GM19397 (cell line): Measurements from ENCODE around the gene CYP2C9.
"Not testable (repeated sequence)": the region's sequence is repeated elsewhere in the genome, so short reads cannot be mapped to it uniquely, and the experiment has no call there.

ENCODE experiments used
- ATAC-seq: cut with Tn5 transposase; IDR thresholded peaks from one replicate; pipeline ENCODE4 v1.9.1; 2021; ENCODE audit warnings: mild to moderate bottlenecking, moderate library complexity; ENCODE audit not compliant: unreplicated experiment

Gene CYP2C9

DNA sequence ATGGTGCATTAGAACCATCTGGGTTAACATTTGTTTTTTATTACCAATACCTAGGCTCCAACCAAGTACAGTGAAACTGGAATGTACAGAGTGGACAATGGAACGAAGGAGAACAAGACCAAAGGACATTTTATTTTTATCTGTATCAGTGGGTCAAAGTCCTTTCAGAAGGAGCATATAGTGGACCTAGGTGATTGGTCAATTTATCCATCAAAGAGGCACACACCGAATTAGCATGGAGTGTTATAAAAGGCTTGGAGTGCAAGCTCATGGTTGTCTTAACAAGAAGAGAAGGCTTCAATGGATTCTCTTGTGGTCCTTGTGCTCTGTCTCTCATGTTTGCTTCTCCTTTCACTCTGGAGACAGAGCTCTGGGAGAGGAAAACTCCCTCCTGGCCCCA lies at the start of gene CYP2C9:
Gene CYP2C9 (plus strand): TSS at position 276 of the 400 bp plus-strand sequence. CDS start 25 bp downstream, at position 301.
- ATAC-seq: no peak

DNA sequence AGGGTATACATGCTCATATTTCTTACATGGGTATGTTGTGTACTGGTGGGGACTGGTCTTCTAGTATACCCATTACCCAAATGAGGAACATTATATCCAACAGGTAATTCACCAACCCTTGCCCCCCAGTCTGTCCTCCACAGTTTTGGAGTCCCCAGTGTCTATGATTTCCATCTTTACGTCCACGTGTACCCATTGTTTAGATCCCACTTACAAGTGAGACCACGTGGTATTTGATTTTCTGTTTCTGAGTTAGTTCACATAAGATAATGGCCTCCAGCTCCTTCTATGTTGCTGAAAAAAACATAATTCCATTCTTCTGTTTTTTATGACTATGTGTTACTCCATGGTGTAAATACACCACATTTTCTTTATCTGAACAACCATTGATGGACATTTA lies 49.3 kb upstream of the CYP2C9 start:
- ATAC-seq: no peak

DNA sequence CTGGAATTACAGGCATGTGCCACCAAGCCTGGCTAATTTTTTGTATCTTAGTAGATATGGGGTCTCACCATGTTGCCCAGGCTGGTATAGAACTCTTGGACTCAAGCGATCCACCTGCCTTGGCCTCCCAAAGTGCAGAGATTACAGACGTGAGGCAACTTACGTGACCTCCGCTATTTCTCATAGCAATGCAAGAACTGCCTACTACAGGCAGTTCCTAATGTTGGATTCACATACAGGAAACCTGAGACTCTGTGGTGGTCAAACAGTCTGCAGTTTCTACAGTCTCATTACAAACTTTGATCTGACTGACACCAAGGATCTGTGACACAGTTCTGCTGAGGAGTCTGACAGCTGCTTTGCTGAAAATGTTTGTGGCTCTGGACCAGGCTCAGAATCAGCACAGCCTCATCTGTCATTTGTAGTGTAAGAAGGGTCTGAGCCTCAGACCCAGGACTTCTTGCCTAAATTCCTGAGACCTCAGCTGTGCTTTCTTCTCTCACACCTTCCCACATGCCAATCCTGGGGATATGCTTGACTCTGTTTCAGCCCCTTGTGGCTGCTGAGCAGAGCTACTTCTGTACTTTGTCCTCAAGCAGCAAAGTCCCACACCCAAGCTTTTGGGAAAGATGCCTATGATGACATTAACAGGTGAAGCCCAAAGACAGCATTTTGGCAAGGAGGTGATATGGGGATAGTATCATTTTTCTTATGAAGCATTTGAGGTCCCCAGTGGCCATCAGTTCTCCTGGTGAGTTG lies 48.0 kb upstream of the CYP2C9 start:
- no peak for ATAC-seq

DNA sequence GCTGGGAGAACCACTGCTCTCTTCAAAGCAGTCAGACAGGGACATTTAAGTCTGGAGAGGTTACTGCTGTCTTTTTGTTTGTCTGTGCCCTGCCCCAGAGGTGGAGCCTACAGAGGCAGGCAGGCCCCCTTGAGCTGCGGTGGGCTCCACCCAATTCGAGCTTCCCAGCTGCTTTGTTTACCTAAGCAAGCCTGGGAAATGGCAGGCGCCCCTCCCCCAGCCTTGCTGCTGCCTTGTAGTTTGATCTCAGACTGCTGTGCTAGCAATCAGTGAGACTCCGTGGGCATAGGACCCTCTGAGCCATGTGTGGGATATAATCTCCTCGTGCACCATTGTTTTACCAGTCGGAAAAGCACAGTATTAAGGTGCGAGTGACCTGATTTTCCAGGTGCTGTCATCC lies 40.0 kb upstream of the CYP2C9 start:
- not testable (repeated sequence) for ATAC-seq

DNA sequence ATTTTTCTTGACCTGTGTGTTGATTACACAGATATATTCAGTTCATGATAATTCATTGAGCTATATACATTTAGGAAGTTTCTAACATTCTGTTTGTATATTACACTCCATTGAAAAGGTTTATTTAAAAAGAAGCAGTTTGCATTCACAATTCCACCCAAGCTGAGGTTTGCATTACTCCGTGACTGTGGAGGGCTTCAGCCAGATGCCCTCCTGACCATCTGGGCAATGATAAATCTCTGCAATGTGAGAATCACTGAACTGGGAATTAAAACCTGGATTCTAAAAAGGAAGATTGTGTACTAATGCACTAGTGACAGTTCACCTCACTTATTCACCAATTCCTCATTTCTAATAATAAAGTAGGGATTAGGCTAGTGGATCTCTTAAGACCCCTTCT lies 36.4 kb upstream of the CYP2C9 start:
- ATAC-seq: no peak

DNA sequence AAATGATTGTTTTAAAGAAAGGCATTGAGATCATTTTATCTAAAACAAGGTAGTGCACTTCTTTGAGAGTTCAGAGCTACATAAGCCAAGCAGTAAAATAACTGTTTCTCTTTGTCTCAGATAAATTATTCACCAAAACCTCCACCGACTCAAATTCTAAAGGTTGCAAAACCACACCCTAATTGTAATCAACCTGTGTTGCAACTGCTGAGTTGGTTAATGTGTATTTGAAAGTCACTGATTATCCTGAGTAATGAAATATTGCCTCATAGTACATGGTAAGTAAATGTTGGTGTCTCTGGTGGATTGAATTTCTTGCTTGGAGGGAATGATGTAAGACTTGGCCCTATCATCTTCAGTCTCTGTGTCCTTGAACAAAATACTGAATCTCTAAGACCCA lies 35.9 kb upstream of the CYP2C9 start:
- no peak for ATAC-seq

DNA sequence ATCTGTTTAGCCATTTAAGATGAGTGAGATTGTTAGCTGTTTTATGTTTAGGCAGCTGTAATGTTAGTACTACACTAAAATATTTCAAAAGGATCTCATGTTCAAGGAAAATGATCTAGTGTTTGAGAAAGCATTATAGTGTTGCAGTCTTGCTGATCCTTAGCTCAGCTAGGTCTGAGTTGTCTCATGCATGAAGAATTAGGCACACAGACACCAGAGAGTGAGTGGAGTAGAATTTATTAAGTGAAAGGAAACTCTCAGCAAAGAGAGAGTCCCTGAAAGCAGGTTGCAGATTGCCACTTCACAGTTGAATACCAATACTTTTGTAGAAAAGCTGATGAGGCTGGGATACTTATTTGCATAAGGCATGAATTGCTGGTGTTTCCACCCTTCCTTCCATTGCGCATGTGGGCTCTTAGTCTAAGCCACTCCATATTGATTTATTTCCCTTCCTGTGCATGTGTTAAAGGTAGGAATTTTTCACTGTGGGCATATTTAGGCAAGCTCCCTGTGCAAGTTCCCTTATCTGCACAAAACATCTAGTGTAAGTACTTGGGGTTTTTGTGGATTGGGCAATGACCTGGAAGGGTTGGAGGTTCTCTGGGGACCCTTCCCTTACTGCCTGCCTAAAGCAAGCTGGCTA lies 33.8 kb upstream of the CYP2C9 start:
- ATAC-seq: not testable (repeated sequence)

DNA sequence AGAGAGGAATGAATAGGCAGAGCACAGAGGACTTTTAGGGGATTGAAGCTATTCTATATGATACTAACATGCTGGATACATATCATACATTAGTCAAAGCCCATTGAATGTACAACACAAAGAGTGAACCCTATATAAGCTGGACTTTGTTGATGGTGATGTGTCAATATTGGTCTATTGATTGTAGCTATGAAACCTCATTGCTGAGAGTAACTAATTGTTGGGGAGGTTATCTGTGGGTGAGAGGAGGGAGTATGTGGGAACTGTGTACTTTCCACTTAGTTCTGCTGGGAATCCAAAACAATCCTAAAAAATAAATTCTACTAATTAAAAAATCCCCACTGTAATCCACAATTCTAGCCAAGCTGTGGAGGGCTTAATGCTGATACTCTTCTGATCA lies 22.0 kb upstream of the CYP2C9 start:
- no peak for ATAC-seq

DNA sequence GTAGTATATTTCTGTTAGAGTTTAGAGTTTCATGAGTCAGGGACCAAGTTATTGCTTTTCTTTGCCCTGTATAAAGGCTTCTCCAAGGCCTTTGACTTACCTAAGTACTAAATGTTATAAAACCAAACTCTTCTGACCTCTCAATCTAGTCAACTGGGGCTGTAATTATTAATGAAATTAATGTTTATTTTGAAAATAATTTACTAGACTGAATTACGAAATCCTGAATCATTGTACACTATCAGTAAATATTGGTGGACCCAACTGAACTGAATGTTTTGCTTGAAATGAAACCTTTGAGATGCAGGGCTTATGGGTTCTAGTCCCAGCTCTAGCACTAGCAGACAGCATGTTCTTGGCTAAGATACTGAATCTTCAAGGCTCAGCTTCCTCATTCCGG lies 1.7 kb upstream of the CYP2C9 start:
- ATAC-seq: no peak

DNA sequence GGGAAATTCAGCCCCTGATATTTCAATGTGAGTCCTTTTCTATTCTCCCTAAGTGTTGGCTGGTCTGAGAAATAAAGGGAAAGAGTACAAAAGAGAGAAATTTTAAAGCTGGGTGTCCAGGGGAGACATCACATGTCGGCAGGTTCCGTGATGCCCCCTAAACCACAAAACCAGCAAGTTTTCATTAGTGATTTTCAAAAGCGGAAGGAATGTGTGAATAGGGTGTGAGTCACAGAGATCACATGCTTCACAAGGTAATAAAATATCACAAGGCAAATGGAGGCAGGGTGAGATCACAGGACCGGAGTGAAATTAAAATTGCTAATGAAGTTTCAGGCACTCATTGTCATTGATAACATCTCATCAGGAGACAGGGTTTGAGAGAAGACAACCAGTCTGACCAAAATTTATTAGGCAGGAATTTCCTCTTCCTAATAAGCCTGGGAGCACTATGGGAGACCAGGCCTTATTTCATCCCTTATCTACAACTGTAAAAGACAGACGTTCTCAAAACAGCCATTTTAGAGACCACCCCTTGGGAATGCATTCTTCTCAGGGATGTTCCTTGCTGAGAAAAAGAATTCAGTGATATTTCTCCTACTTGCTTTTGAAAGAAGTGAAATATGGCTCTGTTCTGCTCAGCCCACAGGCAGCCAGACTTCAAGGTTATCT lies 5.1 kb downstream of the CYP2C9 start:
- ATAC-seq: not testable (repeated sequence)

DNA sequence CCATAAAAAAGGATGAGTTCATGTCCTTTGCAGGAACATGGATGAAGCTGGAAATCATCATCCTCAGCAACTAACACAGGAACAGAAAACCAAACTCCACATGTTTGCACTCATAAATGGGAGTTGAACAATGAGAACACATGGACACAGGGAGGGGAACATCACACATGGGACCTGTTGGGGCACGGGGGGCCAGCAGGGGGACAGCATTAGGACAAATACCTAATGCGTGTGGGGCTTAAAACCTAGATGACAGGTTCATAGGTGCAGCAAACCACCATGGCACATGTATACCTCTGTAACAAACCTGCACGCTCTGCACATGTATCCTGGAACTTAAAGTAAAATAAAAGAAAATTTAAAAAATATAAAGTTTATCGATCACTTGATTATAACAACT lies 7.7 kb downstream of the CYP2C9 start:
- not testable (repeated sequence) for ATAC-seq

DNA sequence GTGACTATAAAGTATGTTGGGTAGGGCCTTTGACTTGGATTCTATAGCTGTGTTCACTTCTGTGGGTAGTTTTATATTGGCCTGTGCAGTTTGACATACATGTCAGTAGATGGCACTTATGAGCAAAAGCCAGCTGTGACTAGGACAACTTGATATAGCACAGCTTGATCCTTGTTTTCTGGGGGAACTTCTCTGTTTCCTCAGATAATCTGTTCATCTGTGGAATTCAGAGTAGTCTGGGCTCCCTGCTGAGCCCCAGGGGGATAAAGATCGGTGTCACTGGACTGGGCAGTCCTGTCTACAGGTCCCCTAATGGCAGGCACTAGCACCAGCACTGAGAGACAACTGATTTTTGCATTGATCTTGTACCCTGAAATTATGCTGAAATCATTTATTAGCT lies 25.4 kb downstream of the CYP2C9 start:
- ATAC-seq: peak; percentile 64

DNA sequence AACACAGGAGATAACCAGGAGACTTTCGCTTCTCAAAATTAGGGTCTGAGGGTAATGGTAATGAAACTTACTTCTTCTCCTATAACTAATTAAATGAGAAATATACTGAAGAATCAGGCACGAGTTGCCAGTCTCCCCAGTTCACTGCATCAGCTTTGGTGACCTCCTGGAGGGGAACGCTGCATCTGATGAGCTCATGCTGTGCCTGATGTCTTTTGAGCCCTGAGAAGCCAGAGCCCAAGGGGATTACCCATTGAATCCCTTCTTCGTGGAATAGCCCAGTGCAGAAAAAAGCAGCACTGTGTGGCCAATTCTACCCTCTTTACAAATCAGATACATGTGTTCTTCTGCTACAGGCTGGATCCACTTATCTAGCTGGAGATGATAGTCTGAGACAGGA lies 45.1 kb downstream of the CYP2C9 start:
- ATAC-seq: no peak

DNA sequence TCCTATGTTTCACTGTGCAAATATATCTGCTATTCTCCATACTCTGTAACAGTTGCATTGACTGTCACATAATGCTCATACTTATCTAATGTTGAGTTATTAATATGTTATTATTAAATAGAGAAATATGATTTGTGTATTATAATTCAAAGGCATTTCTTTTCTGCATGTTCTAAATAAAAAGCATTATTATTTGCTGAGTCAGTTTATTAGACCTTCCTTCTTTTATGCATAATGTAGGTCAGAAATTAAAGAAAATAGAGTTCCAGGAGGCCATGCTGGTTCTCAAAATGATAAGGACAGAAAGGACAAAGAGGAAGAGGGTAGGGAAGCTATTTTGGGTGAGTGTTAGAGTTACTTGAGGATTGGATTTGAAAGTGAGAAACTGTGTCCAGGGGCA lies 50.7 kb downstream of the CYP2C9 start:
- ATAC-seq: no peak

DNA sequence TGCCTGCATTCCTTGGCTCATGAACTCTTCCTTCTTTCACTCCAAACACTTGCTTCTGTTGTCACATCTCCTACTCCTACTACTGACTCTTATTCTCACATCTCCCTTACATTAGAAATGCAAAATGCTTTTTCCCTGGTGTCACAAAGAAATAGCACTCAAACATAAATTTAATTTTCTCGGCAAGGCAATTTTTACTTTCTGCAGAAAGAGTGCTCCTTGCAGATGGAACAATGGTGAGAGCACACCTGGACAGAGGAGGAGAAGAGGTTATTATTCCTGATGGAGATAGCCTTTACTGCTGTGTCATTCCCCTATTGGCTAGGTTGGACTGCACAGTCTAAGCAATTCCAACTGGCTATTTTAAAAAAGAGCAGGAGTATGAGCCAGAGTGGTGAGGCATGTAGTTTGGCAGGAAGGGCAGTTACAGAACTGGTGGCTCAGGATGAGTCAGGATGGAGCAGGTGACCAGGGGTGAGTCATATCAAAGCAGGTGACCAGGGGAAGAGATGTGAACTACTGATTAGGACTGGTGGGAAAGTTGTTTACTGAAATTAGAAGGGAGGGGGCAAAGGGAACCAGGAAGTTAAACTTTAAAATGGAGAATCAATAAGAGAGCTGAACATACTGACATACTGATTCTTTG lies 52.9 kb downstream of the CYP2C9 start:
- ATAC-seq: no peak

DNA sequence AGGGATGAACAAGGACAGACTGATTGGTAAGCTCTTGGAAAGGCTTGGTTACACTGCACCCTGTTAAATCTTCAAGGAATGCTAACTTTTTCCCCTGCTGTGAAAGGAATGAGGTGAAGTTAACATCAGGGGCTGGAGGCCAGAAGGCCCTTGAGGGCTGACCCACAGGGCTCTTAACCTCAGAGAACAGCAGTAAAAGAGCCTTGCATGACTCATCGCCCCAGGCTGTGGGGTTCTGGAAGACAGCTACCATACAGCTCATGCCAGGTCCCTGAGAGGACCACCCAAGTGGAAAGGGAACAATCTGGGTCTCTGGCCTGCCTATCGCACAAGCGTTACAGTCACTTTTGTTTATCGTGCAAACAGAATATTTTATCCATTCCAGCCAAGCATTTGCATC lies 54.4 kb downstream of the CYP2C9 start:
- no peak for ATAC-seq

DNA sequence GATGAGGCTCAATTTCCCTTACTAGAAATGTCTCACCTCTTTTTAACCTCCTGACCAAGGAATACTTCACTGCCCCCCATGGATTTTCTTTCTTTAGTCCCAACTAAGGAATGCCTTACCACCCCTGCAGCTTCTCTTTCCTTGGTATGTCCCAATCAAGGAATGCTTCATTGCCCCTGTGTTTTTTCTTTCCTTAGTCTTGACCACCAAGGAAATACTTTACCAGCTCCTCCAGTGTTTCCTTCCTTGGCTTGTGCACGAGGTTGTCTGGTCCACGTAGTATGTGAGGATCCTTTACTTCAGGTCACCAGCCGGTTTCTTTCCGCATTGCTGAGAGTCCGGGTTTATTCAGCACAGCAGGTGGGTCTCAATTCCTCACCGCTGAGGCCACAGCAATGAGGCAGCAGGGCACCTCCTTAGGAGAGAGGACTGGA lies 59.3 kb downstream of the CYP2C9 start:
- no peak for ATAC-seq

DNA sequence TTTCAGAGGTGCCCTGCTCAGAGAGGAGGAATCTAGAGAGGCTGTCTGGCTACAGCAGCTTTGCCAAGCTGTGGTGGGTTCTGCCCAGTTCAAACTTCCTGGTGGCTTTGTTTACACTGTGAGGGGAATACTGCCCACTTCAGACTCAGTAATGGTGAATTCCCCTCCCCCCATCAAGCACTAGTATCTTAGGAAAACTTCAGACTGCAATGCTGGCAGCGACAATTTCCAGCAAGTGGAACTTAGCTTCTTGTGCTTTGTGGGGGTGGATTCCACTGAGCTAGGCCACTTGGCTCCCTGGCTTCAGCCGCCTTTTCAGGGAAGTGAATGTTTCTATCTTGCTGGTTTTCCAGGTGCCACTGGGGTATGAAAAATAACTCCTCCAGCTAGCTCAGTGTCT lies 88.0 kb downstream of the CYP2C9 start:
- no peak for ATAC-seq

DNA sequence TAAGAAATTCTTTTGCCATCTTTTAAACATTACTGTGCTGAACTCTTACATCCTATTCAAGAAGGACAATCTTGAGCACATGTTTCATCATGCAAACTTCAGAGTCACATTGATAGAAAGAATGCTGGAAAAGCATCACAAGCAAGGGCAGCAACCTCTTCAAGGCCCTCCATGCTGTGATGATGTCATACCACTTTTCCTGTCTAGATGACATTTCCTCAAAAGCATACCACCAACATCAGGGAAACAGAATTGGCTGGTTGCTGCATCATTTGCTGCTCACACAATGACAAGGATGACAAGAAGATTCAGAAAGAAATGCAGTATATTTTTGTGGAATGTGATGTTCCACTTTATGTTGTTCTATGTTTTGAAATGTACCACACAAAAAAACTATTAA lies 93.2 kb downstream of the CYP2C9 start:
- ATAC-seq: no peak

DNA sequence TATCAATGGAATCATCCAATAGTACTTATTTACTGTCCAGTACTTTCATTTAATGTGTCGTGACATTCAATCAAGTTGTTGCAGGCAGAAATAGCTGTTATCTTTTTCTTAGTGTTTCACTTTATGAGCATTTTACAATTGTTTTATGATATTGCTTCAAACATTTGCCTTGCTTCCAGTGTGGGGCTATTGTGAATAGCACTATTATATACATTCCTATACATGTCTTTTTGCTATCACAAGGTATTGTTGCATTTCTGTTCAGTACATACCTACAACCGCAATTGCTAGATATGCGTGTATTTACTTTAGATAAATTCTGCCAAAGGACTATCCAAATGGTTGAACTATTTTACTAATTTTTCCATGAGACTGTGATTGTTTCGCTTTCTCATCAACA lies 95.9 kb downstream of the CYP2C9 start:
- no peak for ATAC-seq
